NCI-H2081 (cell line): ENCODE results near the gene EHD1.
A peak's percentile ranks its signal among the peaks of the same experiment; 100 is the strongest.
"Not testable (repeated sequence)": the region's sequence is repeated elsewhere in the genome, so short reads cannot be mapped to it uniquely, and the experiment has no call there.

Experiments
- DNase-seq, 2 experiments: peaks; one replicate each; lab custom pipeline; 2025; lab: John Stamatoyannopoulos, UW

Gene EHD1

GRCh38 chr11:64826578-64827450 lies 51.6 kb downstream of the EHD1 start:
- no peak for DNase-seq

GRCh38 chr11:64826062-64826461 lies 52.4 kb downstream of the EHD1 start:
- no peak for DNase-seq

DNA sequence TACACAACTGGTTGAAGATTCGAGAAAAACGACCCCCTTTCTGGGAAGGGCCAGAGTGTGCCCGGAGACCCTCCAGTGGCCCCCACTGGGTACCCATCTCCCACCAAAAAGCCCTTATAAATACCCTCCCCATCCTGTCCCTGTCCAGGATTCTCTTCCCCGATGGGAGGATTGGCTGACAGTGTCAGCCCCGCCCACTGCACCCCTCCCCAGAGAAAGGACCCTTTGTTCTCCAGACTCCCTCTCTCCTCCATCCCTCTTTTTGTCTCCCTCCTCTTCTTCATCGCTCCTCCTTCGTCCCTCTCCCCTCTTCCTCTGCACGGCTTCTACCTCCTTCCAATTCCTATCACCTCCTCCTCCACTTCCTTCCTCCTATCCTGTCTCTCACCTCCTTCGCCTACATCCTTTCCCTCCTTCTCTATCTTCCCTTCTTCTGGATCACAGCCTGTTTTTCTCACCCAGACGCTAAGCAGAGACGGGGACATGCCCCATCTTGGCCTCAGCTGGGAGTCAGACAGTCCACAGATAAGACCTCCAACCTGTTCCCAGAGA lies 54.8 kb downstream of the EHD1 start:
- DNase-seq: no peak

DNA sequence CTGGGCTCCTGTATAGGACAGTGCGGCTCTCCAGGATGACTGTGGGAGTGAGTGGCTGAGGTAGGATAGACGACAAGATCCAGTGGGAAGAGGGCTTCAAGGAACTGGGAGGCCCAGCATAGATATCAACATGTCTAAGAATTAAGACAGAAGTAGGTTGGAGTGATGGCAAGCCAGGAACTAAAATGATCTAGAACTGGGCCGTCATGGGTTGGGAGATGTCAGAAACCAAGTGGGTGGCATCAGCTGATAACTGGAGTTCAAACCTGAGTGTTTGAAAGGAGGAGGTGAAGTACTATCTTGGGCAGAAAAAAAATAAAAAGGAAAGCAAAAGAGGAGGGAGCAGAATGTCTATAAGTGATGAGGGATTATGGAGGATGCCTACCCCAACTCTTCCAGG lies 60.9 kb downstream of the EHD1 start:
- DNase-seq: no peak

DNA sequence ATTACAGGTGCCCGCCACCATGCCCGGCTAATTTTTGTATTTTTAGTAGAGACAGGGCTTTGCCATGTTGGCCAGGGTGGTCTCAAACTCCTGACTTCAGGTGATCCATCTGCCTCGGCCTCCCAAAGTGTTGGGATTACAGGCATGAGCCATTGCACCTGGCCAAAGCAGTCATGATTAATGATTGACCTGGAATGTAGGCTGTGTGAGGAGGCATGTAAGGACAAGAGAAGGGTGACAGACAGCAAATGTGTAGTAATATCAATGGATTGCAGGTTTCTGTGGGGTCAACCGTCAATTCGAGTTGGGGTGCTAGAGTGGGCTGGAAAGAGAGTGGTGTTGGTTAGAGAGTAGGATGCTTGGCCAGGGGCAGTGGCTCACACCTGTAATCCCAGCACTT lies 63.0 kb downstream of the EHD1 start:
- not testable (repeated sequence) for DNase-seq

- DNase-seq: no peak
Observed at GRCh38 chr11:64814712-64815187, 63.7 kb downstream of the EHD1 start.

- DNase-seq: no peak
Observed at GRCh38 chr11:64813826-64814225, 64.6 kb downstream of the EHD1 start.

DNA sequence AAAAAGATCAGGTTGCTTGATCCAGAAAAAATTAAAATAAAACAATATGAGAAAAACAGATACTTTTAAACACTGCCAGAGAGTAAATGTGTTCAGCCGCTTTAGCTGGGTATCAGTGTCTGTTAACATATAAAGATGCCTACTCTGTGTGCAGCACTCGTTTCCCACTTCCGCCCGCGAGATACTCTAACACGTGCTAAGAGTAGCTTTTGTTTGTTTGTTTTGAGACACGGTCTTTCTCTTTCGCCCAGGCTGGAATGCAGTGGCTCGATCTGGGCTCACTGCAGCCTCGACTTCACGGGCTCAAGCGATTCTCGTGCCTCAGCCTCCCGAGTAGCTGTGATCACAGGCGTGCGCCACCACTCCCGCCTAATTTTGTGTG lies 67.5 kb downstream of the EHD1 start:
- peak in 1 of 2 experiments; percentile 72 for DNase-seq

- DNase-seq: peak; percentile 95 to 97
Observed at GRCh38 chr11:64810271-64810890, 68.0 kb downstream of the EHD1 start, which contains the start of gene MEN1. Gene MEN1 (minus strand): TSS chr11:64810551. CDS start chr11:64810109, 442 bp downstream.

DNA sequence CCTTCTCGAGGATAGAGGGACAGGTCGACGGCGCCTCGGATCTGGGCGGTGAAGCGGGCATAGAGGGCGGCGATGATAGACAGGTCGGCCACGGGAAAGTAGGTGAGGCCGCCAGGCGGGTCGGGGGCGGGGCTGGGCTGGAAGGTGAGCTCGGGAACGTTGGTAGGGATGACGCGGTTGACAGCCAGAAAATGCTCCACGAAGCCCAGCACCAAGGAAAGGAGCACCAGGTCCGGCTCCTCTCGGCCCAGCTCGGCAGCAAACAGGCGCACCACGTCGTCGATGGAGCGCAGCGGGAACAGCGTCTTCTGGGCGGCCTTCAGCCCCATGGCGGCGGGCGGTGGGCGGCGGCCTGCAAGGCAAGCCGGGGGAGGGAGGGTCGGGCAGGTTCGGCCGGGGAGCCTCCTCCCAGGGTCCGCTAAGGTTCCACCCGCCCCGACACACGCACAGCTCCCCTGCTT lies 68.6 kb downstream of the EHD1 start:
- DNase-seq: no peak

GRCh38 chr11:64805481-64805880 lies 72.9 kb downstream of the EHD1 start:
- no peak for DNase-seq

DNA sequence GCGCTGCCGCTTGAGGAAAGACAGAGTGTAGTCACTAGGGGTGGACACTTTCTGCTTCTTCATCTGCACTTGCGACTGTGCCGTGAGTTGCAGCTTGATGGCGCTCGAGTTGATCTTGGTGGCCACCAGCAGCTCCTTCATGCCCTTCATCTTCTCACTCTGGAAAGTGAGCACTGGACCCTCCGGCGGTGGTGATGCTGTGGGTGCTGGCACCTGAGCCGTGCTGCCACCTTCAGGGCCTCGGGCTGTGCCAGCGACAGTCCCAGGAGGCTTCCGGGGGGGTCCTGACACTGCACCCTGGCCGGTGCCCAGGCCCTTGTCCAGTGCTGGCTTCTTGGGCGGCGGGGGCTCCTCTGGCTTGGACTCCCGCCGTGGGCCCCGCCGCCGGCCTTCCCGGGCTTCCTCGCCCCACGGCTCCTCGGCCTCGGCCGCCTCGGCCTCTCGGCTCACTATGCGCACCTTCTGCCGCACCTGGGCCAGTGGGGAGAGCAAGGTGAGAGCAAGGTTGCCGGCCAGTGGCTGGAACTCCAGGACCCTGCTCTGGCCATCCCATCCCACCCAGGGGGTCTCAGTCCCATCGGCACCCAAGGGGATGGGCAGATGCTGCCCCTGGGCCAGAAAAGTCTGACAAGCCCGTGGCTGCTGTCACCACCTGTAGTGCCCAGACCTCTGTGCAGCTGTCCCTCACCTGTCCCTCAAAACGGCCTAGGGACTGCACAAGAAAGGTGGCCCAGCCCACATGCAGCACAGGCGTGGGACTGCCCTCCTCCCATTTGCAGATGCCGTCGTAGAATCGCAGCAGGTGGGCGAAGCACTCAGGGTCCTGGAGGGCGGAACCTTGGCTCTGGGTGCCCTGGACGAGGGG lies 73.8 kb downstream of the EHD1 start:
- no peak for DNase-seq

DNA sequence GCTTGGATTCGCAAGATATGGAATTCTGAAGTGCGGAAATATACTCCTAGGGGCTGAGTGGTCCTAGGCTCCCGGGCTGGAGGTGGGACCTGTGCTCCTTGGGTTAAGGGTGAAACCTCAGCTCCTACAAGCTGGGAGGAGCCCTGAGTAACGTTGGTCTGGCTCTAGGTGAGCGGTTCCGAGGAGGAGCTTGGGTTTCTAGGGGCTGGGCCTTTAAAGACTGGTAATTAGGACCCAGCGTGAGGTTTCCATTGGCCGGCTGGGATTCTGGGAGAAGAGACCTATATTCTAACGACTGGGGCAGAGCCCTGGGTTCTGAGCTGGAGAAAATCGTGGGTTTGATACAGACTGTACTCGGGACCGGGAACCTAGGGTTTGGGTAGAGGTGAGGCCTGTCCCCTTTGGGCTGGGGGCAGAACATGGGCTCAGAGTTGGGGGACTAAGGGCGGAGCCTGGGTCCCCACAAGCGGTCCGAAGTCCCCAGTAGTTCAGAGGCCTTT lies 74.5 kb downstream of the EHD1 start:
- no peak for DNase-seq

DNA sequence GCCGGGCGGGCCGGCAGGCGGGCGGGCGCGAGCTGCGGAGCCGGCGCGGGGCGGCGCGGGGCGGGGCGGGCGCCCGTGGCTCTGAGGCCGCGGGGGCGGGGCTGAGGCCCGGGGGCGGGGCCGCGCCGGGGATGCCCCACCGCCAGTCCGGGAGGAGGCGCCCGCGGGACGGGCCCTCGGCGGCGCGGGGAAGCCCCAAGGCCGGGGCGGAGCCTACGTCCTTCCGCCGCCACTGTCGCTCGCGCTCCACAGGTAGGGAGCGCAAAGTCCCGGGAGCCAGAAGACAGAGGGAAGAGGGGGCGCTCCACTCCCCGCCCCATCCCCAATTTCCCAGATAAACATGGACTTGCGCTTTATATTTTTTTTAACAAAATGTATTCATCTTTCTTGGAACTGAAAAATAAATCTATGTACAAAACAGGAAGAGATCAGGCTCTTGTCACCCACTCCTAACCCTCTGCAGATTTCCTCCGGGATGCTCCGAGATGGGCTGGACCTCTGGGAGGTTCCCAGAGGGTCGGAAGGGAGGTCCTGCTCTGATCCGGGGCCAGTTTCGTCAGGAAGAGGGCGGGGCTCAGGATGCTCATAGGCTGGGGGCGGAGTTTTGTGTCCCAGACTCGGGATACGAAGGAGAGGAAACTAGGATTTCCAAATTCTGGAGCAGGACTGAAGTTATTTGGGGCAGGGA lies 75.1 kb downstream of the EHD1 start, which contains the start of gene MAP4K2:
TSS of gene MAP4K2 (minus strand) at position 57 of the 688 bp plus-strand sequence. CDS start 65 bp downstream, outside the sequence.
- peak; percentile 77 to 87 for DNase-seq

GRCh38 chr11:64802370-64803157 lies 75.9 kb downstream of the EHD1 start:
- DNase-seq: peak in 1 of 2 experiments; percentile 11
